ENCODE results near the gene SUCLG1.
"Not testable (repeated sequence)": the region's sequence is repeated elsewhere in the genome, so short reads cannot be mapped to it uniquely, and the experiment has no call there.

The SUCLG1 gene

DNA sequence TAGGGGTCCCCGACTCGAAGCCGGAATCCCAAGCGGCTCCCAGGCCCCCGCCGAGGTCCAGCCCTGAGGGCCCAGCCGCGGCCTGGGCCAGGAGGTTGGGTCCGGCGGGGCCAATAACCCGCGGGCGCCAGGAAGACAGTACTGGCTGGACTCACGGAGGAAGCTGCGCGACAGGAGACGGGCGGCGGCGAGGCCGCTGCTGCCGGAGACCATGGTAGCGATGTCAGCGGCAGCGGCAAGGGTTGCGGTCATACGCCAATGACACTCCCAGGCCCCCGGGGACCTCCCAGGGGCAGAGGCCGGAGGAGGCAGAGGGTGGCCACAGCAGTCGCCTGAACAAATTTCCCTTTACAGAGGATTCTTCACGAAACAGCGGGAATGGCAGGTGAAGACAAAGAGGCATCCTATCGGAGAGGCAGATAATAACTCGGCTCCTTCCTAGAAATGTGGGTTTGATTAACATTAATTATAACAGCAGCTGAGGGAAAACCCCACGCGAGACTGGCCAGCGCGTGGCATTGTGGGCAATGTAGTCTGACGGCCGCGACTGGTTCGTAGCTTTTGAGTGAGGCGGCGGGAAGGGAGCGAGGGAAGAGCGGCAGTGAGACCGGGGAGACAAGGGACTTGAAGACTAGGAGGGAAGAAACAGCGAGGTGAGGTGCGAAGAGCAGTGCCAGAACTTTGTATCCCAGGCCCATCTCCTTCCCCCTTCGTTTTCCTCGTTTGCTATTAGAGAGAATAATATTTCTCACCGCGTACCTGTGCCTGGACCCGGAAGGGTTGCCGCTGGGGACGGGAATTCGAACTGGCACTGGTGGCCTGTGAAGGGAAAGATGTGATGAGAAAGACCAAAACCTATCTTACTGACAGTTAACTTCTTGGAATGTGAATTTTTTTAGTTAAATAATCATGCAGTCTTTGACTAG is at the start of gene SUCLG1:
Gene SUCLG1 (minus strand): TSS at position 263 of the 926 bp plus-strand sequence. CDS start 11 bp downstream, at position 252.
- peak; percentile 81 for DNase-seq

DNA sequence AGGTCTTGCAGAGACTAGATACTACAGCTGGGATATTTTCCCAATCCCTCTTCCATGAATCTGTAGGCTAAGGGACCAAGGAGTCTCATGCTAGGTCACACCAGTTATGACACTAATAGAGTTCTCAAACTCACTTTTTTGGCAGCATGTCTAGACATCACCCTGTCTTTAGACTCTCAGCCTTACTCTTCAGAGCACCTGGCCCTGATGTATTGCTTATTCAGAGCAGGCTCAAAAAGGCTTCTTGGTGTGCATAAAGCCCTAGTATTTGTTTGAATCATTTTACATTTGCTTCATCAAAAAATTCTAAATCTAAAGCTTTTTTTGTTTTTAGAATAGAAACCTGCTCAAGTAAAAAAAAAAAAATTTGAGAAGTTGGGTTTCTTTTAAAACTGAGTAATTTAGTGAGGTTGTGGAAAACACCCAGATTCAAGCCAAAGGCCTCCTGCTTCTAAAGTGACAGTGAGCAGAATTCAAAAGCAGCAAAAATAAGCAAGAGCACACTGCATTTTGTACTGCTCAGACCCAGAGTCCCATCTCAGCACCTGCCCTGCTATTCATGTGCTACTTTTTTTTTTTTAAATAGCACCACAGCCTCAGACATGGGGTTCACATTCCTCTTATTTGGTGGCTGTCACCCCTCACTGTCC is 39.2 kb upstream of the SUCLG1 start:
- no peak for DNase-seq

- DNase-seq = no peak
Measured at GRCh38 chr2:84497285-84497684, 38.2 kb upstream of the SUCLG1 start.

DNA sequence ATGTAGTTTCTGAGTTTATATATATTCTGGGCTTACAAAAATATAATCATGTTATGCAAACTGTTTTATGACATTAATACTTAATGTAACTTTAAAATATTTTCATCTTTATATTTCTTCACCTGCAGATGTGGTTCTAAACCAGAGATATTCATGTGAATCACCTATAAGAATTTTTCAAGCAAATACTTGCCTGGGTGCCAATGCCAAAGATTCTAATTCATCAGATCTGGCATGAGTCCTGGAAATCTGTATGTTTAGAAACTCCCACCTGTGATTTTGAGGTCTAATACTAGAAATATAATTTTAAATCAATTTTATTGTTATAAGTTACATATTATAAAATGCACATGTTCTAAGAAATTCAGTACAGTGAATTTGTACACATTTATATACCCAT is 37.3 kb upstream of the SUCLG1 start:
- DNase-seq = no peak

DNA sequence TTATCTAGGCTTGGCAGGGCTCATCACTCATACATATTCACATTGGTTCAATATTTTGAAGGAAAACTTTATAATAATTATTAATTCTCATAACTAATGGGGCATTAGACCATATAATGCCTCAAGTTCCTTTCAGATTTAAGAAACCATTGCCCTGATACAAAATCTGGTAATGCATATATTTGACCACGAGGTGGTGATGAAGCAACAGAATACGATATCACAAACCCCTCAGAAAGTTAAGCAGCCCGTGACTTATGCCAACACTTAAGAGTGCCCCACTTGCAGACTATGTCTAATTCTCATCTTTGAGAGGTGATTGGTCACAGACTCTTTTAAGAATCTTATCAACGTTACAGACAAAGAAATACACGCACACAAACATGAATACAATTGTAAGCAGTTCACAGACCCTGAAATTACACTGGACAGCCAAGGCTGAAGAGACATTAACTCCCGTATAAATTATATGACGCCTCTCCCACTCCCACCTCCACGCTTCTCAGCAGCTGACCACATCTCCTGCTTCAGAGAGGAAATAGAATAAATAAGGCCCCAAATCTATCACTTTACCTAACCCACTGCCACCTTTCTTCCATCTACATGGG is 36.6 kb upstream of the SUCLG1 start:
- DNase-seq = peak; percentile 7

DNA sequence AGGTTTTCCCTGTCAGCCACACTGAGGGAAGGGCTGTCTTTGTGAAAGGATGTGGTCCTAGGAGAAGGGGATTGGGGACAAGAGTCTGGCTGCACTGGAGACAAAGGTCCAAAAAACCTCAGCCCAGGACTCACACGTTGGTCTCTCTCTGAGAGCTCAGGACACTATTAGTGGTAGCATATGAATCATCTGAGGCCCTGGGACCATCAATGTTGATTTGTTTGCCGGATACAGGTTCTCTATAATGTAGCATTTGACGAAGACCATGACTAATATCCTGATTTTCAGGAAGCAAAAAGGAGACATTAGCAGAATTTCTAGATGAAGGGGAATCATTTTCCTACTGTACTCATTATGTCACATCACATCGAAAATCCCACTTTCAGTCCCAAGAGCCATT is 35.0 kb upstream of the SUCLG1 start:
- DNase-seq = no peak

- no peak for DNase-seq
Measured at GRCh38 chr2:84493514-84493913, 34.4 kb upstream of the SUCLG1 start.

- no peak for DNase-seq
Measured at GRCh38 chr2:84492571-84492970, 33.5 kb upstream of the SUCLG1 start.

- DNase-seq = no peak
Measured at GRCh38 chr2:84491741-84492140, 32.7 kb upstream of the SUCLG1 start.

- DNase-seq = no peak
Measured at GRCh38 chr2:84491256-84491655, 32.2 kb upstream of the SUCLG1 start.

DNA sequence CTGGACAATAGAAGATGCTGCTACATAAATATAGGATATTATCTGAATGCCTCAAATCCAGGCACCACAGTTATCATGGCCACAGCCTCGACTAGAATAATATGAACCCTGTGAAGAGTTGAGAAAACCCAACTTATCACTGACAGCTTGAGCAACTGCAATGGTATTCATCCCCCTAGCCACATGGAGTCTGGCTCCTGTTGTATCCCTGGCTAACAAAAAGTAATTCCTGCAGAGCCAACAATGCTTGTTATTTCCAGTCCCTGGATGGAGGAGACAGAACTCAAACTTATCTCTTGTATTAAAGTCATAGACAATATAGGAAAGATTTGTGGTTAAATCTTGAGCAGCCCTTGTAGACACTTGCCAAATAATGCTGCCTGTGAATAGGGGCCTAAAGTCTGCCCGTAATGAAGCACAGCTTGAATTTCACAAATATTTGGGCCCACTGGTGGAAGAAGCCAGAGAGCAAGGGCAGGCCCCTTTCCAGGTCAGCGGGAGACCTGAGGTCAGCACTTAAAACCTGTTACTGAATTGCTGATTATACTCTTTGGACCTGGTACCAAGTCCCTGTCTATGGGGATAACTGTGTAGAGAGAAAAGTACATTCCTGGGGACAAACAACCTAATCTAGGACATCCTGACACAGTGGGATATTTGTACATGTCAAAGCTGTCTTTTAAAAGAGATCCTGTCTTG is 28.4 kb upstream of the SUCLG1 start:
- no peak for DNase-seq

DNA sequence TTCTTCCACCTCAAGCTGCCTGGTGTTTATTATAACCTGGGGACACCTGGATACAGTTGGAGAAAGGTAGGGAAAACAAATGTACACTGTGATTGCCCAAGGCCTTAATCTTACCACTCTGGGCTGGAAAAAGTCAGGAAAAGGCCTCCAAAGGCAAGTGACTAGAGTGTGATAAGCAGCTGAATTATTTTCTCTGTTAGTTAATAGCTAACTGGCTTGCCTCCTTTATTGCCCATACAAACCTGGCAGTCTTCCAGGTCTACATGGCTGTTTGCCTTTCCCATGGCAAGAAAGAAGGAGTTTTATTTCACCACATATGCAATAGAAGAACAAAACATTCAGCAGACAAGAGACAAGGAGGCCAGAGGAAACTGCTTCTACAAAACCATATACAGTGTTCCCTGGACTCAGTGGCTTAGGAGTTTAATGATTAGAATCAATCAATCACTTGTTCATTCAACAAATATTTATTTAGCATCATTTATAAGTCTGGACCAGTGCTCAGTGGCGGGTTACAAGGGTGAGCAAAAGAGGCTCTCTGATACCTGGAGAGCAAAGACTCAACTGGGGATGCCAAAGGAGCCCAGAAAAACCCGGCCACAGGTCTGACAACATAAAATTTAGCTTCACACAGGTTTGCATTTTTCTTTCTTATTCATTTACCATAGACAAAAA is 27.5 kb upstream of the SUCLG1 start:
- no peak for DNase-seq

GRCh38 chr2:84483320-84483719 is 24.2 kb upstream of the SUCLG1 start:
- DNase-seq = no peak

DNA sequence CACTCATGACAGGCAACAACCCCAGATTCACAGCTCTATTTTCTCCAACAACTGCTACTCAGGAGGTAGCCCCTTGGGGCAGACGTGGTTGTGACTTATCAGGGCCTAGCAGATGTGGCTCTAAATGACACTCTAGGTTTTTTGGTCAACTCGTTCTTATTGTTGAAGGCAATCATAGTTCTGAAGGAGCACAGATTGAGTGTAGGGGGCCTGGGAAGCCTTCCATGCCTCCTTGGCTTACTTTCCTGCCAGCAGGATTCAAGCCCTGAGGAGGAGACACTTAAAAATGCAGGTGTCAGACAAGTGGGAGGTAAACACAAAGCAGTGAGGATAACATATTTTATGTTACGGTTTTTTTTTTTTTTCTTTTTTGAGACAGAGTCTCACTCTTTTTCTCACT is 23.5 kb upstream of the SUCLG1 start:
- DNase-seq = no peak

DNA sequence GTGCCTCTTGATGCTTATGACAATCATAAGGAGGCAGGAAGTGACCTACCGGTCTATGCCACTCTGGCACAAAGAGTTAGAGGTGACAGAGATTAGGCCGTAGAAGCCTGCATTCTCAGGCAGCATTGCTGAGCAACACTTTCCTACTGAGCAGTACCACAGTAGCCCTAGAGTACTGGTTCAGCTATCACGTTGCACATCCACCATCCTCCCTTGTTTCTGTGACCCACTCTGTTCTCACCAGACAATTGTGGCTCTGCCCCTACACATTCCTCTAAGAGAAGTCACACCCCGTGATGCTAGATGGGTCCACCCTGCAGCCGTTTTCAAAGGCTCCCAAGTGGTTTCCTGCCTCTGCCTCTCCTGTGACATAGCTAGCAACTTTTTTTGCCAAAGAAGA is 22.6 kb upstream of the SUCLG1 start:
- DNase-seq = peak; percentile 5

- no peak for DNase-seq
Measured at GRCh38 chr2:84478867-84479266, 19.8 kb upstream of the SUCLG1 start.

DNA sequence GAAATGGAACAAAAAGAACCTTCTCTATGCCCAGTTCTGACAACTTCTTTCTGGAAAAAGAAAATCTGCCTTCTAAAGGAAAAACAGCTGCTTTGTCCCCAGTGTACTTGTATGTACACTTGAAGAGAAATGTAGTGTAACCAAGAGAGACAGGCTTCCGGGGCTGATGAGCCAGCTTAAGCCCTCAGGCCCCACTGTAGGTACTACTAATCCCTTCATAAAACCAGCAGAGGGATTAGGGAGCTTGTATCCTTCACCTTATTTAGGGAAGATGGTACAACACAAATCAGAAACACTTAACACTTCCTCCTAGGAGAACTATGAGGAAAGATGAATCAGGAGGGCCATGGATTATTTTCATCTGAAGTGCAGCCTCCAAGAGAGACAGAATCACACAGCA is 18.8 kb upstream of the SUCLG1 start:
- no peak for DNase-seq

- no peak for DNase-seq
Measured at GRCh38 chr2:84474176-84474575, 15.1 kb upstream of the SUCLG1 start.

DNA sequence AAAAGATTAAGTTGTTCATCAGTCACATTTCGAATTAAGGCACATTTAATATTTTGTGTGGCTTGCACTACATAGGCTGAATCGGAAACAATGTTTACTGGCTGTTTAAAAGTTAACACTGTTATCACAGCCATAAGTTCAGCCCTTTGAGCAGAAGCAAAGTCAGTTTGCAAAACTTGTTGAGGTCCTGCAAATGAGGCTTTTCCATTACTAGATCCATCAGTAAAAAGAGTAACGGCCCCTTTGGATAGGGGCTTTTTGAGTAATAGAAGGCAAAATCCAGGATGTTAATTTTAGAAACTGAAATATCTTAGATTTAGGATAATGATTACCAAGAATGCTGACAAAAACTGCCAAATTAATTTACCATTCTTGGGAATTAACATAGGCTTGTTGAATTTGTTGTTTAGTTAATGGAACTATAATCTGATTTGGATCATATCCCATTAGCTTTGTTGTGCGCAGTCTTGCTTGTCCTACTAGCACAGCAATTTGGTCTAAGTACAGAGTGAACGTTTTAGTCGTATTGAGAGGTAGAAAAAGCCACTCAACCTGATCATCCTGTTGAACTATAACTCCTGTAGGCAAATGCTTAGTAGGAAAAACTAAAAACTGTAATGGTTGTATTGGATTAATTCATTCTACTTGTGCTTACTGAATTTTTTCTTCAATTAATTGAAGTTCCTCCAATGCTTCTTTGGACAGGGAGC is 13.9 kb upstream of the SUCLG1 start:
- no peak for DNase-seq

DNA sequence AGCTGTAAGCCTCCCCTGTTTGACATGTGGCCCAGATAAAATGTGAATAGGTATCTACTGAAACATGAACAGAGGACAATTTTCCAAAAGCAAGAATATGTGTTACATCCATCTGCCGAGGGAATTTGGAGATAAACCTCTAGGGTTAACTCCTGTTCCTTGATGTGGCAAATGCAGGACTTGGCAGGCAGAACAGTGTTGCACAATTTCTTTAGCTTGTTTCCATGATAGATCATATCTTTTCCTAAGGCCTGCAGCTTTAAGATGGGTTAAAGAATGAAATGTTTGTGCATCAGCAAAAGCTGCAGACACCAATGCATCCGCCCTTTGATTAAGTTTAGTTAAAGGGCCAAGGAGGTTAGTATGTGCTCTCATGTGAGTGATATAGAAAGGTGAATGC is 13.3 kb upstream of the SUCLG1 start:
- DNase-seq = not testable (repeated sequence)

- DNase-seq = no peak
Measured at GRCh38 chr2:84467389-84467788, 8.3 kb upstream of the SUCLG1 start.

GRCh38 chr2:84461310-84461709 is 2.2 kb upstream of the SUCLG1 start:
- DNase-seq = no peak
